Measurements from ENCODE around the gene LIN52.

LIN52 gene

DNA sequence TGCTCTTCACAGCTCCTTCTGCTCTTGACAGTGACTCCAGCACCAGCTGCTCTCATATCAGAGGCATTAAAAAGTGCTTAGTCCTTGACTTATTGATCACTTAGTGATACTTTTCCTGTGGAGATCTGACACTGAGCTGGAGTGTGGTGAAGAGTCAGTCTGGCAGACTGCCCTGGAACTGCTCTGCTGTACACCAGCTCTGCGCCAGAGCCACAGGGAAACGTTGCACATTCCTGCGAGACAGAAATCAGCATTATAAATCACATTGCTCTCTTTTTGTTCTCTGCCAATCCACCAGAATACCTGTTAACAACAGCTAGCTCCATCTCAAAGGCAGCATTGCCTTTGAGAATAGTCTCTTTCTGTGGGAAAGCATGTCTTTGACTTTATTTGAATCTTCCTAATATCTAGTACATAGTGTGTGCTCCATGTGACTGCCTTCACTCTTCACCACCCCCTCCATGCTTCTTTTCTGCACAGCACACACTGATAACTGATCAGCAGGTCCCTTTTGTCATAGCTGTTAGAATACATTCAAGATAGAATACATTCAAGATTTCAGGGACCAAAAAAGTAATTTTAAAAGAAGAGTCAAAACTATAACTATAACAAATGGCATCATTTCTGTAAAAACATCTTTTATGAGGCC lies 106.3 kb downstream of the LIN52 start:
- DNase-seq (ENCODE audit: insufficient read length, low spot score) = no peak
- TF ChIP-seq POLR2A (IDR thresholded peaks at IDR 0.05; ENCODE audit: low read depth, low read length) = no peak

DNA sequence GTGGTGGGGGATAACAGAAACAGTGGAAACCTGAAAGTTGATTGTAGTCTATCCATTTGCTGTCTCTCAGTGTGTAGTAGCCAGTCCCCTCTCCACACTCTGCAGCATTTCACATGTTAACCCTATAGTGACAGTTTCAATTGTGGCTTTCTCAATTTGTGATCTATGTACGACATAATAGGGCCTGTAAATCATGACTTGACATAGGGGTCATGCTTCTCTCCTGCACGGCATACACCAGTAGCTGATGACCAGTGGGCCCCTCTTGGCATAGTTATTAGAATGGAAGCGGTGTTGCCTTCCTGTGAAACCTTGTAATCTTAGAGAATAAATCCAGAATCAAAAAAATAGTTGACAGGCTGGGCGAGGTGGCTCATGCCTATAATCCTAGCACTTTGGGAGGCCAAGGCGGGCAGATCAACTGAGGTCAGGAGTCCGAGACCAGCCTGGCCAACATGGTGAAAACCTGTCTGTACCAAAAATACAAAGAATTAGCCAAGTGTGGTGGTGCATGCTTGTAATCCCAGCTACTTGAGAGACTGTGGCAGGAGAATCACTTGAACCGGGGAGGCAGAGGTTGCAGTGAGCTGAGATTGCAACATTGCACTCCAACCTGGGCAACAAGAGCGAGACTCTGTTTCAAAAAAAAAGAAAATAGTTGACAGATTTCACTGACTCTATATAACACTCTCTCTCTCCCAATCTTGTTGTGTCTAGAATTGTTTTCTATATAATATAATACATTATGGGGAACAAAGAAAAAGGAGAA lies 109.9 kb downstream of the LIN52 start:
- FAIRE-seq = no peak
- no peak for TF ChIP-seq POLR2A (IDR thresholded peaks at IDR 0.05; ENCODE audit: low read depth, low read length)
- no peak for DNase-seq (ENCODE audit: insufficient read length, low spot score)

More for the DNA sequence above, 106.3 kb downstream of the LIN52 start:
- no peak for FAIRE-seq

DNA sequence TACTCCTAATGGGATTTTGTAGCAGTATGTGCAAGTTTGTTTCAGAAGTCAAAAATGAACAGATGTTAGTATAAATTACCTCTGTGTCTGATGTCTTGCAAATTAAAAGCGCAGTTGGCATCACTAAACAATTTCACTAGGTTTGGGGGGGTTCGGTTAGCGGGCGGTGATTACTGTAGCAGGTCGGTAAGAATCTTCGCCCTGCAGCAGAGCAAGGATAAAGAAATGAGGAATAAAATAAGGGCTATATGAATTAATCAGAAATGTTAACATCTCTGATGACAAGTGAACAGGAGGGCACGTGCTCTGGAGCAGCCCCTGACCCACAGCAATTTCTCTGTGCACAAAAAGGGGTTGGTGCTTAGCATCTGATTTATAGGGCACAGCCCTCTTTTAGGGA lies 110.9 kb downstream of the LIN52 start:
- TF ChIP-seq POLR2A (IDR thresholded peaks at IDR 0.05; ENCODE audit: low read depth, low read length) = no peak
- DNase-seq (ENCODE audit: insufficient read length, low spot score) (no peak), FAIRE-seq (no peak)

DNA sequence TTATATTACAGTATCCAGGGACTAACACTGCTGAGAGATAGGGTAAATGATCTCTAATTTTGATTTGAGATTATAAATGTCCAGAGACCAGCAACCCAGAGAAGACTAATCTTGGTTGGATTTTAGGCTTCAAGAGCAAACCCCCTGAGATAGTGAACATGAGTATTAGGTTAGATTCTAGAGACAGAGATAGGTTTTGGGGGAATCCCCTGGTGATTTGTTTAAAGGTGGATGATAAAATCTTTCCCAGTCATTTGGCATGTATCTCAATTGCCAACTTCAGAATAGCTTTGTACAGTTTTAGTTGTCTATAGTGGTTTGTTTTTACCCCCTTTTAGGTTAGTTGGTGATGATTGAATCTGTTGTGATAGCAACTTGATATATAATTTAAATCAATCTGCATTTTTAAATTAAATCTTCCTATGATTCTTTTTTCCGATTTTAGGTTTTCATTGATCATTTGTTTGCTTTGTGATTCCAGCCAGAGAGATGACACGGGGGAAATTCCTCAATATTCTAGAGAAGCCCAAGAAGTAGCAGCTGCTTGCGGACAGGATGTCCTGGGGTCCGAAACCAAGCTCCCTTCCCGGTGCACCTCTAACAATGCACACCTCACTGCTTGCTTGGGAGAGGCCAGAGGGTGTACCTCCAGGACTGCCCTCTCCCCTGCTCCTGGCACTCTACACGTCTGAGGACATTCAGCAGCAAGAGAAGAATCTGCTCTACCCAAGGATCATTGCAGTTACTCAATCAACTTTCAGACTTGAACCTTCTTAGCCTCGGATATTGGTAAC lies 113.9 kb downstream of the LIN52 start:
- no peak for TF ChIP-seq POLR2A (IDR thresholded peaks at IDR 0.05; ENCODE audit: low read depth, low read length)
- DNase-seq (ENCODE audit: insufficient read length, low spot score) (no peak), FAIRE-seq (no peak)

DNA sequence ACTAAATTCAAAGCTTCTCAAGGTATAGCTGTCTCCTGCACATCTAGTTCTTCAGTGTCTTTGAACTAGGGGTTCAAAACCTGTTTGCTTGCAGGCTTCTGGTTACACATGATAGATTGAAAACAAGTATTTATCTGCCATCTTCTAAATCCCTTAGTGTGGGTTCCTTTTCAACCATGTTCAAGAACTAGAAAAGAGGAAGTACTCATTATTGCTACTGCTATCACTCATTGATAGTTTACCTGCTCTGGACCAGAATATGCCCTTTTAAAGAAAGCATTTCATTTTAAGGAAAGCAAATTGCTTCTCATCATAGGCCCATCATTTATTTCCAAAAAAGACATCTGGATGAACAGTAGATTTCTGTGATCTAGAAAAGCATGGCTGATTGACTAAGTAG lies 117.4 kb downstream of the LIN52 start:
- no peak for DNase-seq (ENCODE audit: insufficient read length, low spot score)
- TF ChIP-seq POLR2A (IDR thresholded peaks at IDR 0.05; ENCODE audit: low read depth, low read length) = no peak
- FAIRE-seq = no peak

DNA sequence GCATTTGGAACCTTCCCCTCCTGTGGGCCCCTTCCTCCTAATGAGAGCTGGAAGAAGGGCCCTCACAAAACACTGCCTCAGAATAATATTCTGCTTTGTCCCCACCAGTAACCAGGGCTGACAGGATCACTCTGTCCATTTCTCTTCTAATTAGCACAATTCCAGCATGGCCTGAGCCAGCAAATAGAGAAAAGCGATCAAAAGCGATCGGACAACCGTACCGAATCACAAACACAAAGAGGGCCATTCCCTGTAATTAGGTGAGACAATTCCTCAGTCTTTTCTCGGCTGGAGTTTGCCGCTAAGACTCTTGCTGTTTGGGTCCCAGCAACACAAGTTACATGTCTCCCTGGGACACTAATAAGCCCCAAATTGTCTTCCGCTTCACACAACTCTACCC lies 118.9 kb downstream of the LIN52 start:
- FAIRE-seq (no peak), DNase-seq (ENCODE audit: insufficient read length, low spot score) (no peak)
- TF ChIP-seq POLR2A (IDR thresholded peaks at IDR 0.05; ENCODE audit: low read depth, low read length) = no peak

DNA sequence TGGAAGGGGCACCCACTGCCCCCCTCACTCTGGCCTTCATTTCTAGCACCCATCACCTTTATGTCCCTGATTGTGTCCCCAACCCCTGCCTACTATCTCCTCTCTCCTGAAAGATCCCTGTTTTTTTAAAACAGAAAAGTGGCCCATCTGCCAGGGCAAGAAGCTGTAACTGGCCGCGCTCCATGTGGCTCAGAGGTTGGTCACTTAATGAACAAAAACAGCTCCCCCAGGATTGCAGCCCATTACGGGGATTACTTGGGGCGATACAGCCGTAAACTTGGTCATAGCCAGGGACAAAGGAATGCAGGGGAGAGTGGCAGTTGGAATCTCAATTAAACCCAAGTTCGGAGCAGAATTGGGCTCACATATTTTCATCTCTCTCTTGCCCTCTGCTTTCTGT lies 119.7 kb downstream of the LIN52 start:
- FAIRE-seq (no peak), DNase-seq (ENCODE audit: insufficient read length, low spot score) (no peak)
- TF ChIP-seq POLR2A (IDR thresholded peaks at IDR 0.05; ENCODE audit: low read depth, low read length) = no peak

DNA sequence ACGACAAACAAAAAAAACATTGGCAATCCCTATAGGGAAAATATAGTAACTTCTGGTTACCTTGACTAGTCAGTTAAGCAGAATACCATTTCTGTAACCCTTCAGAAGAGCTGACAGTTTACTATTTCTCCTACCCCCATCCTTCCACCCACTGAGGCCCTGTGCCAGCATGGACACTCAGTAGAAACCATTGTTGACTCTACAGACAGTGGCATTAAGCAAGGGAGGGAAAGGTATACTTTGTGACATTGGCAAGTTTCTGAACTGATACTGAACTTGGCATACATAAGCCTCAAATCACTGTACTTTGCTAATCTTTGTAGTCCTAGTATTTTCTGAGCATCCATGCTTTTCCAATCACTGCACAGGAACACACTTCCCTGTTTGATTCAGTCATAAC lies 121.1 kb downstream of the LIN52 start:
- no peak for TF ChIP-seq POLR2A (IDR thresholded peaks at IDR 0.05; ENCODE audit: low read depth, low read length)
- FAIRE-seq = no peak
- no peak for DNase-seq (ENCODE audit: insufficient read length, low spot score)

DNA sequence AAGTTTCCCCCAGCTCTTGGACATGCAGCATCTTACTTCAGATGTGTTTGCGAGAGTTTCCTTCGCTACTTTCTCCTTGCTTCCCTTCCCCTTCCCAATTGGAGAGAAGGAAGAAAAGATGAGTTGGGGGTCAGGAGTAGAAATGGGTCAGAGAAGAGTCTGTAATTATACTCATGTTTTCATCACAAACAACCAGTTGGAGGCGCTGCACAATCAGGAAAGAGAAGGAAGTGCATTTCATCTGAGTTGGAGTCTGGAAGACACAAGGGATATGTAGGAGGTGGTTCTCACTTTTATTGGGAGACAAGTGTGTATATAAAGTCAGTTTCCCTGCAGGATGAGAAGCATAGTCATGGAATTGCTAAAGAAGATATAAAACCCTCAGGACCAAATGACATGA lies 123.2 kb downstream of the LIN52 start:
- no peak for TF ChIP-seq POLR2A (IDR thresholded peaks at IDR 0.05; ENCODE audit: low read depth, low read length)
- no peak for FAIRE-seq
- no peak for DNase-seq (ENCODE audit: insufficient read length, low spot score)

DNA sequence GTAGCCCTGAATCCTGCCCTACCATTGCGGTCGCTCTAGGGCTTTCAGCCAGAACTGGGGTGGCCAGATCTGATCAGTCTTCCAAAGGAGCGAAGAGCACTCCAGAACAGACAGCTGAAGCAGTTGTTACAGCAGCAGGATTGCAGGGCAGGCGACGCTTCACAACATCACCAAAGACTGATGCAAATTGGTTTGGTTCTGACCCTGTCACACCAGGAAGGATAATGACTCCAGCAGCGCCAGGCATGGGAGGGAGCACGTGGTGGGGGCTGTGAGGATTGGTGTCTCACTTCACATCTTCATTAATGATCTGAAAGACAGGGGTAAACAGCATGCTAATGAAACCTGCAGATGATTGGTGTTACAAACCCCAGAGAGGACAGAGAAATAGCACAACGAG lies 123.9 kb downstream of the LIN52 start:
- no peak for FAIRE-seq
- TF ChIP-seq POLR2A (IDR thresholded peaks at IDR 0.05; ENCODE audit: low read depth, low read length) = no peak
- DNase-seq (ENCODE audit: insufficient read length, low spot score) = no peak

DNA sequence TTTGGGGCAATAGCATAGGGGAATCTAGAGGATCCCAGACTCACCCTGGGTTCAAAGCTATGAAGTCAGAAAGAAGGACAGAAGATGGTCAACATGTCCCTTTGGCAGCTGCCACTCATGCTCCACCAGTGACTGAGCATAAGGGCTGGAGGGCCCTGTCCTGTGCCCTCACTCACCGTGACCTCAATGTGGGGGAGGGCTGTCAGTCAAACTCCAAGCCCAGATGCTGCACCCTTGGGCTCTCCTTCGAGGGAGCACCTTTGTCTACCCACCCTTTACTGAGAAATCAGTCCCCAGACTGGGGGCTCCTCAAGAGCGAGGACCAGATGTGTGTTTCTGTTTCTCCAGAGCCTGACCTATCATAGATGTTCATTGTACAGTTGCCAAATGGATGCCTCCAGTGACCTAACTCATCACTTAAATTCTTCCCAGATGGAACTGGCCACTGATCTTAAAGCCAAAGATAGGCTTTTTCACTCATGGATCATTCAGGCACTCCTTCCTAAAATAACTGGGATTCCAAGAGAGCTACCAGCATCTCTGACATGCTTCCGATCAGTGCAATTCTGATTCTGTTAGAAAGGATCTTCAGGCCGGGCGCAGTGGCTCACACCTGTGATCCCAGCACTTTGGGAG lies 127.3 kb downstream of the LIN52 start:
- DNase-seq (ENCODE audit: insufficient read length, low spot score) (no peak), FAIRE-seq (no peak)
- no peak for TF ChIP-seq POLR2A (IDR thresholded peaks at IDR 0.05; ENCODE audit: low read depth, low read length)

DNA sequence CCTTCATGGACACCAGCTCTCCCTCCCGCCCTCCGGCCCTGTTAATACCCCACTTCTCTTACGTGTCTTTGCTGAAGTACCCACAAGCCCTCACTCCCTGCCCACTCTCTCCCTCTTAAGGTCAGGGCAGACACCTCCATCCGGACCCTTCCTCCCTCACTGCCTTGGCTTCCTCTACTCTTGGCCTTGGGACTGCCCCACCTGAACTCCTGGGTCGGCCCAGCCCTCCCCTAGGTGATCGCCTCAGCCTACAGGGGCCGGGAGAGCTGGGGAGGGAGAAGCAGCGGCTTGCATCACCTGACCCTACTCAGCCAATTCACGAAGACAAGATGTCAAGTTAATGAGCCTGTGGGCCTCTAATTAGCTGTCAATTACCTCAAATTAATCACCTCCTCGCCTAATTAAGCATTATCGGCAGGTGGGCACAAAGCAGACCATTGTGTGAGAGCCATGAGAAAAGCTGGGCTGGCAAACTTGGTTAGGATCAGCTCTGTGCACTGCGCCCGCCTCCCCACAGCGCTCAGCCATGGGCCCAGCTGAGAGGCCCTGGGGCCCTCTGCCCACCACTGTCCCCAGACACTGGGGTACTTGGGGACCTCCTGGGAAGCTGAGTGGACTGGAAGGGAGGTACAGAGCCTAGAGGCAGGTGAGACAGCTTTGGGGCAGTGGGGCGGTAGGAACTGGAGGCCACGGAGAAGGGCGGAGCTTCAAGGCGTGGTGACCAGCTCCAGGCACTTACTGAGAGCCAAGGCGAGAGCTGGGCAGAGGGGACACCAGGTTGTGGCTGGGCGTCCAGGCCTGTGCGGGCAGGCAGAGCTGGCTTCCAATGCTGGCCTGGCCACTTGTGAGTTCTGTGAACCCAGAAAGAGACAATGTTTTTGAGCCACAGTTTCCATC lies 129.4 kb downstream of the LIN52 start:
- FAIRE-seq (no peak), DNase-seq (ENCODE audit: insufficient read length, low spot score) (no peak)
- TF ChIP-seq POLR2A (IDR thresholded peaks at IDR 0.05; ENCODE audit: low read depth, low read length) = no peak

DNA sequence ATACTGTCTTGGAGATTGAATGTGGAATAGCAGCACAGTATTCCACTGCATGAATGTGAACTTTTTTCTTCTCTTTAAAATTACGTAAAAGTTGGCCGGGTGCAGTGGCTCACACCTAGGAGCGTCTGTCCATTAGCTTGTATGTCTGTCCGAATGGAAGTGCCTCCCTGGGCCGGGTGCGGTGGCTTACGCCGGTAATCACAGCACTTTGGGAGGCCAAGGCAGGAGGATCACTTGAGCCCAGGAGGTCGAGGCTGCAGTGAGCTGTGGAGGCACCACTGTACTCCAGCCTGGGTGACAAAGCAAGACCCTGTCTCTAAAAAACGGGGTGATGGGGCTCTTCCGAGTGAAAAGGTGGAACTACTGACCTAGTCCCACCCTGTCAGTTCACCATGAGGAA lies 131.9 kb downstream of the LIN52 start:
- DNase-seq (ENCODE audit: insufficient read length, low spot score) = no peak
- no peak for TF ChIP-seq POLR2A (IDR thresholded peaks at IDR 0.05; ENCODE audit: low read depth, low read length)
- no peak for FAIRE-seq

All from H54 (cell line).